ENCODE measurements around the gene LDLRAD4.

Gene LDLRAD4

DNA sequence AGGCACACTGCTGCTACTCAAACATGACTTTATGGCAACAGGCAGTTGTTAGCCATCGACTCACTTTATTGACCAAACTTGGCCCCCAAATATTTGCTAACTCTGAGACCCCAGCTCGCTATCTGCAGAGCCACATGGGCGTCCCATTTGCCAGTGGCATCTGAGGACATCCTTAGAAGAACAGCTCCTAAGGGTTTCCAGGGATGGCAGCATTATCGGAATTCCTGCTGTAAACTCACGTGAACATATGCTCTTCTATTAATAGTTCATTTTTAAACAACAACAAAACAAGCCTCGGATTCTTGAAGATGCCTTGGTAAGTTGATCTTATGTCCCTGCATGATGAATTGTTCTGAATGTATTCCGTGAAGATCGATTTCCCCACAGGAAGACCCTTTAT is 181.0 kb downstream of the LDLRAD4 start:
- H3F3A ChIP-seq (ENCODE audit: insufficient read depth): no peaks in the 10 kb centered on the region
- no peak overlapping the region for H3K4me2 ChIP-seq (ENCODE audit: low read depth, low read length, poor library complexity, severe bottlenecking)
- H3K9me3 ChIP-seq (ENCODE audit: insufficient read depth, low read length): no peaks in the 10 kb centered on the region
- no peaks in the 10 kb centered on the region for H3K36me3 ChIP-seq (ENCODE audit: low read length)
- no peak overlapping the region for H3K4me3 ChIP-seq (ENCODE audit: insufficient read depth, low read length, poor library complexity, severe bottlenecking)
- no peaks in the 10 kb centered on the region for H3K27me3 ChIP-seq (ENCODE audit: low read length)
- H4K20me1 ChIP-seq (ENCODE audit: low read depth, low read length): no peaks in the 10 kb centered on the region
- no peak overlapping the region for H3K9ac ChIP-seq (ENCODE audit: low read length)
- H3K27ac ChIP-seq (ENCODE audit: low read depth, low read length): no peak overlapping the region
- no peak for TF ChIP-seq CTCF (IDR thresholded peaks at IDR 0.05; ENCODE audit: insufficient read depth, low read length, poor library complexity, severe bottlenecking)
- no peak for TF ChIP-seq EZH2phosphoT487 (conservative IDR thresholded peaks at IDR 0.05; ENCODE audit: low read length)
- no peaks in the 10 kb centered on the region for H3K79me2 ChIP-seq (ENCODE audit: insufficient read depth, low read length)
- H2AFZ ChIP-seq (ENCODE audit: low read depth, low read length, severe bottlenecking): no peak overlapping the region
- H3K9me2 ChIP-seq (replicated peaks; ENCODE audit: insufficient read depth, low read length): no peaks in the 10 kb centered on the region

GRCh38 chr18:13400636-13401315 is 182.2 kb downstream of the LDLRAD4 start:
- TF ChIP-seq CTCF (IDR thresholded peaks at IDR 0.05; ENCODE audit: insufficient read depth, low read length, poor library complexity, severe bottlenecking) (no peak), EZH2phosphoT487 (conservative IDR thresholded peaks at IDR 0.05; ENCODE audit: low read length) (no peak)
- H3K27ac ChIP-seq (ENCODE audit: low read depth, low read length): no peak overlapping the region

GRCh38 chr18:13401404-13401803 is 182.8 kb downstream of the LDLRAD4 start:
- Histone ChIP-seq H3K9me3 (ENCODE audit: insufficient read depth, low read length) (no peaks in the 10 kb centered on the region), H2AFZ (ENCODE audit: low read depth, low read length, severe bottlenecking) (no peak overlapping the region), H3K79me2 (ENCODE audit: insufficient read depth, low read length) (no peaks in the 10 kb centered on the region), H4K20me1 (ENCODE audit: low read depth, low read length) (no peaks in the 10 kb centered on the region), H3K36me3 (ENCODE audit: low read length) (no peaks in the 10 kb centered on the region), H3K9me2 (replicated peaks; ENCODE audit: insufficient read depth, low read length) (no peaks in the 10 kb centered on the region), H3K27me3 (ENCODE audit: low read length) (no peaks in the 10 kb centered on the region), H3F3A (ENCODE audit: insufficient read depth) (no peaks in the 10 kb centered on the region), H3K4me2 (ENCODE audit: low read depth, low read length, poor library complexity, severe bottlenecking) (no peak overlapping the region), H3K27ac (ENCODE audit: low read depth, low read length) (no peak overlapping the region), H3K9ac (ENCODE audit: low read length) (no peak overlapping the region), H3K4me3 (ENCODE audit: insufficient read depth, low read length, poor library complexity, severe bottlenecking) (no peak overlapping the region)
- TF ChIP-seq EZH2phosphoT487 (conservative IDR thresholded peaks at IDR 0.05; ENCODE audit: low read length) (no peak), CTCF (IDR thresholded peaks at IDR 0.05; ENCODE audit: insufficient read depth, low read length, poor library complexity, severe bottlenecking) (no peak)

More at GRCh38 chr18:13400636-13401315, 182.2 kb downstream of the LDLRAD4 start:
- H3K79me2 ChIP-seq (ENCODE audit: insufficient read depth, low read length): no peaks in the 10 kb centered on the region
- H3F3A ChIP-seq (ENCODE audit: insufficient read depth): no peaks in the 10 kb centered on the region
- no peaks in the 10 kb centered on the region for H3K9me2 ChIP-seq (replicated peaks; ENCODE audit: insufficient read depth, low read length)
- H4K20me1 ChIP-seq (ENCODE audit: low read depth, low read length): no peaks in the 10 kb centered on the region
- no peak overlapping the region for H3K4me3 ChIP-seq (ENCODE audit: insufficient read depth, low read length, poor library complexity, severe bottlenecking)
- no peak overlapping the region for H3K4me2 ChIP-seq (ENCODE audit: low read depth, low read length, poor library complexity, severe bottlenecking)
- H3K9me3 ChIP-seq (ENCODE audit: insufficient read depth, low read length): no peaks in the 10 kb centered on the region
- H3K36me3 ChIP-seq (ENCODE audit: low read length): no peaks in the 10 kb centered on the region
- no peak overlapping the region for H2AFZ ChIP-seq (ENCODE audit: low read depth, low read length, severe bottlenecking)
- H3K9ac ChIP-seq (ENCODE audit: low read length): no peak overlapping the region
- no peaks in the 10 kb centered on the region for H3K27me3 ChIP-seq (ENCODE audit: low read length)

Data from SU-DHL-6 (cell line).